SK-N-SH (cell line): ENCODE data around the gene SPOUT1. TPM values are rescaled to one million over a fixed set of nuclear protein-coding genes. Genes with fewer than 3 reads are reported as not detected.
"Not testable (repeated sequence)": the region's sequence is repeated elsewhere in the genome, so short reads cannot be mapped to it uniquely, and the experiment has no call there.

ENCODE experiments used
- CTCF ChIA-PET: fragments of 300-600, 350-600 bp; formaldehyde crosslinking; extraction: SDS; loops from one replicate; lab custom pipeline; 2021; lab: Yijun Ruan, JAX
- POLR2A ChIA-PET: fragments of 350-600 bp; sonication (Branson Sonifier 250); formaldehyde crosslinking; extraction: SDS; loops from one replicate; lab custom pipeline; 2020; ENCODE audit warnings: antibody characterized with exemption, inconsistent platforms; lab: Yijun Ruan, JAX
- DNase-seq: peaks from one replicate; pipeline ENCODE4 v3.0.0; 2012
- H2AFZ ChIP-seq: fragments of 200-600 bp; sonication (generic); 2 replicates; pipeline ENCODE4 v1.8.1; 2016; ENCODE audit warnings: antibody characterized with exemption, mild to moderate bottlenecking, low read depth
- H3F3A ChIP-seq: fragments of 200-600 bp; sonication (generic); replicated peaks from 2 replicates; pipeline ENCODE3; 2016; ENCODE audit warnings: antibody characterized with exemption, mild to moderate bottlenecking; ENCODE audit not compliant: insufficient read depth
- H3K27ac ChIP-seq, 2 experiments: fragments of 200-500 bp in 1 of 2; fragments of 200-600 bp in 1 of 2; sonication (Bioruptor generic) in 1 of 2; sonication (generic), shearing (Covaris generic) in 1 of 2; 2 replicates each; pipeline versions ENCODE4 v1.5.1 to v1.6.1; 2014 to 2016; ENCODE audit warnings: low read depth in 2 of 2, inconsistent platforms in 1 of 2, low read length in 1 of 2, mild to moderate bottlenecking in 1 of 2, mixed read lengths in 1 of 2
- H3K27me3 ChIP-seq: fragments of 200-600 bp; sonication (generic), shearing (Covaris generic); 2 replicates; pipeline ENCODE4 v1.6.1; 2016; ENCODE audit warnings: mixed run types; ENCODE audit not compliant: insufficient read depth
- H3K36me3 ChIP-seq, 2 experiments: fragments of 200-500 bp in 1 of 2; fragments of 200-600 bp in 1 of 2; sonication (Bioruptor generic) in 1 of 2; sonication (generic) in 1 of 2; replicated peaks in 1 of 2; 2 replicates each; pipeline versions ENCODE3 to v1.5.1; 2014 to 2016; ENCODE audit warnings: low read length in 1 of 2, mild to moderate bottlenecking in 1 of 2; ENCODE audit not compliant: insufficient read depth in 2 of 2, control insufficient read depth in 1 of 2
- H3K4me1 ChIP-seq, 2 experiments: fragments of 200-500 bp in 1 of 2; fragments of 200-600 bp in 1 of 2; sonication (Bioruptor generic) in 1 of 2; sonication (generic), shearing (Covaris generic) in 1 of 2; 2 replicates each; pipeline versions ENCODE4 v1.5.1 to v1.6.1; 2014 to 2016; ENCODE audit warnings: low read depth in 1 of 2, low read length in 1 of 2, mixed run types in 1 of 2; ENCODE audit not compliant: insufficient read depth in 2 of 2, control insufficient read depth in 1 of 2
- H3K4me2 ChIP-seq: fragments of 200-600 bp; sonication (generic), shearing (Covaris generic); 2 replicates; pipeline ENCODE4 v1.6.1; 2017; ENCODE audit warnings: mixed run types
- H3K4me3 ChIP-seq, 2 experiments: fragments of 200-500 bp in 1 of 2; fragments of 200-600 bp in 1 of 2; sonication (Bioruptor generic) in 1 of 2; sonication (generic), shearing (Covaris generic) in 1 of 2; 2 replicates each; pipeline versions ENCODE4 v1.5.1 to v1.8.1; 2014 to 2016; ENCODE audit warnings: low read depth in 2 of 2, inconsistent platforms in 1 of 2, low read length in 1 of 2, mild to moderate bottlenecking in 1 of 2, mixed read lengths in 1 of 2, moderate library complexity in 1 of 2
- H3K79me2 ChIP-seq: fragments of 200-600 bp; sonication (generic); 2 replicates; pipeline ENCODE4 v1.8.1; 2017; ENCODE audit warnings: mild to moderate bottlenecking; ENCODE audit not compliant: insufficient read depth
- H3K9ac ChIP-seq: fragments of 200-600 bp; sonication (generic); 2 replicates; pipeline ENCODE4 v1.6.1; 2017; ENCODE audit warnings: mixed run types
- H3K9me2 ChIP-seq: fragments of 200-600 bp; sonication (generic); 2 replicates; pipeline ENCODE4 v1.6.1; 2017; ENCODE audit warnings: mixed run types
- H3K9me3 ChIP-seq: fragments of 200-600 bp; sonication (generic); 2 replicates; pipeline ENCODE4 v1.6.1; 2017; ENCODE audit warnings: mixed run types, mild to moderate bottlenecking, moderate library complexity
- H4K20me1 ChIP-seq: fragments of 200-600 bp; sonication (generic); 2 replicates; pipeline ENCODE4 v1.6.1; 2017; ENCODE audit warnings: mild to moderate bottlenecking, mixed run types; ENCODE audit not compliant: insufficient read depth
- ELF1 ChIP-seq: IDR thresholded peaks from 2 replicates; pipeline ENCODE4 v1.4.0; 2012
- FOSL2 ChIP-seq: IDR thresholded peaks from 2 replicates; pipeline ENCODE4 v1.4.0; 2012; ENCODE audit warnings: low read depth, mild to moderate bottlenecking, moderate library complexity, borderline replicate concordance
- GABPA ChIP-seq: IDR thresholded peaks from 2 replicates; pipeline ENCODE4 v1.4.0; 2012; ENCODE audit warnings: low read depth, mild to moderate bottlenecking
- RFX5 ChIP-seq: IDR thresholded peaks from 2 replicates; pipeline ENCODE4 v1.6.1; 2012; ENCODE audit warnings: mild to moderate bottlenecking, improper control_type of control experiment, low read length
- SIN3A ChIP-seq: IDR thresholded peaks from 2 replicates; pipeline ENCODE4 v1.6.1; 2012; ENCODE audit warnings: low read depth, mild to moderate bottlenecking, low read length, moderate library complexity, borderline replicate concordance
- TCF12 ChIP-seq: IDR thresholded peaks from 2 replicates; pipeline ENCODE4 v1.4.0; 2012
- WGBS: methylation state at CpG from one replicate; pipeline ENCODE4 v1.1.6; 2017; ENCODE audit warnings: low lambda C conversion rate; 5-methylcytosine and 5-hydroxymethylcytosine counted together
- polyA plus RNA-seq, 3 experiments: library from polyadenylated mRNA; depleted of rRNA; stranded (reverse); fragments of >200 nt; gene quantifications; 2 replicates each; pipeline ENCODE4 v1.2.3, GENCODE V29; 2012
- TF ChIP-seq, protein P1 (sequence below): IDR thresholded peaks from 2 replicates; pipeline ENCODE4 v1.6.1; 2012; ENCODE audit warnings: mild to moderate bottlenecking, low read depth, low read length, moderate library complexity
- TF ChIP-seq, protein P2 (sequence below): IDR thresholded peaks from 2 replicates; pipeline ENCODE4 v1.4.0; 2012; ENCODE audit warnings: low read depth, borderline replicate concordance
- TF ChIP-seq, protein P3 (sequence below): fragments of 200-600 bp; sonication (generic); IDR thresholded peaks from 2 replicates; pipeline ENCODE4 v1.6.1; 2017; ENCODE audit warnings: antibody characterized with exemption, mild to moderate bottlenecking, moderate library complexity

Gene SPOUT1
- polyA plus RNA-seq, 1 of the 3 experiments (the other 2 are of a cell fraction): 44.2 TPM

DNA sequence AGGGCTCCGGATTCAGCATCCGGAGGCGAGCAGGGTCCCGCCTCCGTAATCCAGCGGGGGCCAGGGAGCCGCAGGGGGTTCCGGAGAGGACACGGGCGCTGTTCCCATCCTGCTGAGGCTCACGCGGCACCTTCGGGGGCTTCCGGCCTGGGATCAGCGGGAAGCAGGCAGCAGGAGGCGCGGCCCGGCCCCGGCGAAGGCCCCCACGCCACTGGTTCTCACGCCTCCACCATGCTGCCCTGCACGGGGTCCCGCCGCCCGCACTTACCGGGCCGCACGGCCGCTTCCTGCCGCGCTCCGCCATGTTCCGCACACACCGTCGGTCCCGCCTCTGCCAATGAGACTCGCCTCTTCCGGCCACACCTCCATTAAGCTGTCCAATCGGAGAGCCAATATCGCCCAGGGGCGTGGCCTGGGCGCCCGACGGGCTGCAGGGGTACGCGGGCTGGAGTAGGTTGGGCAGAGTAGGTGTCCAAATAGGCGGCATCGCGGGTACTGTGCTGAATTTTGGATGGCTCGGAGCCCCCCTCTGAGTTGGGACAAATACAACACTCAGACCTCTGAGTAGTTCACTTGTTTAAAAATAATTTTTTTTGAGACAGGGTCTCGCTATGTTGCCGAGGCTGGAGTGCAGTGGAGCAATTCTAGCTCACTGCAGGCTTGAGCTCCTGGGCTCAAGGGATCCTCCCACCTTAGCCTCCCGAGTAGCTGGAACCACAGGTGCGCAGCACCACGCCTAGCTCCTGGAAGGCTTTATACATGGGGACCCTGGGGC, at the start of gene SPOUT1 (continued):
- TF ChIP-seq, protein P1, sequence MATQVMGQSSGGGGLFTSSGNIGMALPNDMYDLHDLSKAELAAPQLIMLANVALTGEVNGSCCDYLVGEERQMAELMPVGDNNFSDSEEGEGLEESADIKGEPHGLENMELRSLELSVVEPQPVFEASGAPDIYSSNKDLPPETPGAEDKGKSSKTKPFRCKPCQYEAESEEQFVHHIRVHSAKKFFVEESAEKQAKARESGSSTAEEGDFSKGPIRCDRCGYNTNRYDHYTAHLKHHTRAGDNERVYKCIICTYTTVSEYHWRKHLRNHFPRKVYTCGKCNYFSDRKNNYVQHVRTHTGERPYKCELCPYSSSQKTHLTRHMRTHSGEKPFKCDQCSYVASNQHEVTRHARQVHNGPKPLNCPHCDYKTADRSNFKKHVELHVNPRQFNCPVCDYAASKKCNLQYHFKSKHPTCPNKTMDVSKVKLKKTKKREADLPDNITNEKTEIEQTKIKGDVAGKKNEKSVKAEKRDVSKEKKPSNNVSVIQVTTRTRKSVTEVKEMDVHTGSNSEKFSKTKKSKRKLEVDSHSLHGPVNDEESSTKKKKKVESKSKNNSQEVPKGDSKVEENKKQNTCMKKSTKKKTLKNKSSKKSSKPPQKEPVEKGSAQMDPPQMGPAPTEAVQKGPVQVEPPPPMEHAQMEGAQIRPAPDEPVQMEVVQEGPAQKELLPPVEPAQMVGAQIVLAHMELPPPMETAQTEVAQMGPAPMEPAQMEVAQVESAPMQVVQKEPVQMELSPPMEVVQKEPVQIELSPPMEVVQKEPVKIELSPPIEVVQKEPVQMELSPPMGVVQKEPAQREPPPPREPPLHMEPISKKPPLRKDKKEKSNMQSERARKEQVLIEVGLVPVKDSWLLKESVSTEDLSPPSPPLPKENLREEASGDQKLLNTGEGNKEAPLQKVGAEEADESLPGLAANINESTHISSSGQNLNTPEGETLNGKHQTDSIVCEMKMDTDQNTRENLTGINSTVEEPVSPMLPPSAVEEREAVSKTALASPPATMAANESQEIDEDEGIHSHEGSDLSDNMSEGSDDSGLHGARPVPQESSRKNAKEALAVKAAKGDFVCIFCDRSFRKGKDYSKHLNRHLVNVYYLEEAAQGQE: no peak
- TF ChIP-seq RFX5 (0 out of 2 replicates have a peak, but pooled peaks have one; percentile 25), TCF12 (no peak), SIN3A (peak; percentile 69; the same call in 1 of the 2 replicates), GABPA (peak; percentile 74)
- TF ChIP-seq, protein P2, sequence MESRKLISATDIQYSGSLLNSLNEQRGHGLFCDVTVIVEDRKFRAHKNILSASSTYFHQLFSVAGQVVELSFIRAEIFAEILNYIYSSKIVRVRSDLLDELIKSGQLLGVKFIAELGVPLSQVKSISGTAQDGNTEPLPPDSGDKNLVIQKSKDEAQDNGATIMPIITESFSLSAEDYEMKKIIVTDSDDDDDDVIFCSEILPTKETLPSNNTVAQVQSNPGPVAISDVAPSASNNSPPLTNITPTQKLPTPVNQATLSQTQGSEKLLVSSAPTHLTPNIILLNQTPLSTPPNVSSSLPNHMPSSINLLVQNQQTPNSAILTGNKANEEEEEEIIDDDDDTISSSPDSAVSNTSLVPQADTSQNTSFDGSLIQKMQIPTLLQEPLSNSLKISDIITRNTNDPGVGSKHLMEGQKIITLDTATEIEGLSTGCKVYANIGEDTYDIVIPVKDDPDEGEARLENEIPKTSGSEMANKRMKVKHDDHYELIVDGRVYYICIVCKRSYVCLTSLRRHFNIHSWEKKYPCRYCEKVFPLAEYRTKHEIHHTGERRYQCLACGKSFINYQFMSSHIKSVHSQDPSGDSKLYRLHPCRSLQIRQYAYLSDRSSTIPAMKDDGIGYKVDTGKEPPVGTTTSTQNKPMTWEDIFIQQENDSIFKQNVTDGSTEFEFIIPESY: no peak
- TF ChIP-seq, protein P3, sequence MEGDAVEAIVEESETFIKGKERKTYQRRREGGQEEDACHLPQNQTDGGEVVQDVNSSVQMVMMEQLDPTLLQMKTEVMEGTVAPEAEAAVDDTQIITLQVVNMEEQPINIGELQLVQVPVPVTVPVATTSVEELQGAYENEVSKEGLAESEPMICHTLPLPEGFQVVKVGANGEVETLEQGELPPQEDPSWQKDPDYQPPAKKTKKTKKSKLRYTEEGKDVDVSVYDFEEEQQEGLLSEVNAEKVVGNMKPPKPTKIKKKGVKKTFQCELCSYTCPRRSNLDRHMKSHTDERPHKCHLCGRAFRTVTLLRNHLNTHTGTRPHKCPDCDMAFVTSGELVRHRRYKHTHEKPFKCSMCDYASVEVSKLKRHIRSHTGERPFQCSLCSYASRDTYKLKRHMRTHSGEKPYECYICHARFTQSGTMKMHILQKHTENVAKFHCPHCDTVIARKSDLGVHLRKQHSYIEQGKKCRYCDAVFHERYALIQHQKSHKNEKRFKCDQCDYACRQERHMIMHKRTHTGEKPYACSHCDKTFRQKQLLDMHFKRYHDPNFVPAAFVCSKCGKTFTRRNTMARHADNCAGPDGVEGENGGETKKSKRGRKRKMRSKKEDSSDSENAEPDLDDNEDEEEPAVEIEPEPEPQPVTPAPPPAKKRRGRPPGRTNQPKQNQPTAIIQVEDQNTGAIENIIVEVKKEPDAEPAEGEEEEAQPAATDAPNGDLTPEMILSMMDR: no peak

DNA sequence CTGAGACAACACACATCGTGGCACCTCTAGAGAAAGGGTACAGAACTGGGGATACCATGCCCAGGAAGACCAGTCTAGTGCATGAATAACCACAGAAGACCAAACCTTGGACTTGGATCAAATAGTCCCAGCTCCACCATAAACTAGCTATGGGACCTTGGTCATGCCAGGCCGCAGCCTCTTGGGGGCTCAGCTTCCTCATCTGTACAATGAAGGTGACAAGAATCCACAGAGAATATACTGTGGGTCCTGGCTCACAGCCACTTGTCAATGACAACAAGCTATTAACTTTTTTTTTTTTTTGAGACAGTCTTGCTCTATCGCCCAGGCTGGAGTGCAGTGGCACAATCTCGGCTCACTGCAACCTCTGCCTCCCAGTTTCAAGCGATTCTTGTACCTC, 48.3 kb upstream of the SPOUT1 start:
- DNase-seq: no peak
- no peaks in the 10 kb centered on the region for H3K9me2 ChIP-seq
- H3K27me3 ChIP-seq: no peaks in the 10 kb centered on the region
- 82% methylated on average over 4 of the region's 5 CpGs for WGBS
- no peaks in the 10 kb centered on the region for H4K20me1 ChIP-seq
- no peak overlapping the region for H3K4me3 ChIP-seq
- no peak overlapping the region for H3K9ac ChIP-seq
- no peaks in the 10 kb centered on the region for H3K9me3 ChIP-seq
- H3K4me2 ChIP-seq: no peak overlapping the region
- POLR2A ChIA-PET: interaction anchor here (0.8 kb wide), 1 partner anchor 59 kb away, joined by 3 read pairs; no protein-coding TSS in a partner anchor
- H3K27ac ChIP-seq: no peak overlapping the region
- CTCF ChIA-PET: interaction anchor here (0.6 to 5.9 kb wide), 3 partner anchors 15 to 49 kb away, joined by 5 to 47 read pairs (median 18); no protein-coding TSS in a partner anchor
- no peaks in the 10 kb centered on the region for H3K36me3 ChIP-seq
- TF ChIP-seq FOSL2: no peak
- no peak for TF ChIP-seq ELF1
- H3F3A ChIP-seq: peaks cover 9% of the 10 kb centered on the region
- H2AFZ ChIP-seq: no peak overlapping the region
- peaks cover 3 to 7% of the 10 kb centered on the region in 2 experiments; a peak in 2 of 4 replicates for H3K4me1 ChIP-seq
- peaks cover 63% of the 10 kb centered on the region for H3K79me2 ChIP-seq

DNA sequence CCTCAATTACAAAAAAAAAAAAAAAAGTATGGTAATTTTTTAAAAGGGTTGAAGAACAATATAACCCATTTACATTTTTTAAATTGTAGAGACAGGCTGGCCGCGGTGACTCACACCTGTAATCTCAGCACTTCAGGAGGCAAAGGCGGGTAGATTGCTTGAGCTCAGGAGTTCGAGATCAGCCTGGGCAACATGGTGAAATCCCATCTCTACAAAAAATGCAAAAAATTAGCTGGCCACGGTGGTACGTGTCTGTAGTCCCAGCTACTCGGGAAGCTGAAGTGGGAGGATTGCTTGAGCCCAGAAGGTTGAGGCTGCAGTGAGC, 41.3 kb upstream of the SPOUT1 start:
- H3K4me2 ChIP-seq, H3K27ac ChIP-seq, H3K9me2 ChIP-seq, DNase-seq, H3K4me1 ChIP-seq, H2AFZ ChIP-seq, H3K27me3 ChIP-seq, H3K9me3 ChIP-seq, H3K36me3 ChIP-seq, H3F3A ChIP-seq, H3K4me3 ChIP-seq, H3K79me2 ChIP-seq, H3K9ac ChIP-seq, H4K20me1 ChIP-seq, POLR2A ChIA-PET: not testable (repeated sequence)
- WGBS: 91% methylated on average over 7 of the region's 7 CpGs
- CTCF ChIA-PET: interaction anchor here (1.9 kb wide), 2 partner anchors 10 to 57 kb away, joined by 5 to 7 read pairs; partner anchors contain the start of gene KYAT1
